ENCODE results near the gene CDK11A.
"Not testable (repeated sequence)": the region's sequence is repeated elsewhere in the genome, so short reads cannot be mapped to it uniquely, and the experiment has no call there.

Gene CDK11A

DNA sequence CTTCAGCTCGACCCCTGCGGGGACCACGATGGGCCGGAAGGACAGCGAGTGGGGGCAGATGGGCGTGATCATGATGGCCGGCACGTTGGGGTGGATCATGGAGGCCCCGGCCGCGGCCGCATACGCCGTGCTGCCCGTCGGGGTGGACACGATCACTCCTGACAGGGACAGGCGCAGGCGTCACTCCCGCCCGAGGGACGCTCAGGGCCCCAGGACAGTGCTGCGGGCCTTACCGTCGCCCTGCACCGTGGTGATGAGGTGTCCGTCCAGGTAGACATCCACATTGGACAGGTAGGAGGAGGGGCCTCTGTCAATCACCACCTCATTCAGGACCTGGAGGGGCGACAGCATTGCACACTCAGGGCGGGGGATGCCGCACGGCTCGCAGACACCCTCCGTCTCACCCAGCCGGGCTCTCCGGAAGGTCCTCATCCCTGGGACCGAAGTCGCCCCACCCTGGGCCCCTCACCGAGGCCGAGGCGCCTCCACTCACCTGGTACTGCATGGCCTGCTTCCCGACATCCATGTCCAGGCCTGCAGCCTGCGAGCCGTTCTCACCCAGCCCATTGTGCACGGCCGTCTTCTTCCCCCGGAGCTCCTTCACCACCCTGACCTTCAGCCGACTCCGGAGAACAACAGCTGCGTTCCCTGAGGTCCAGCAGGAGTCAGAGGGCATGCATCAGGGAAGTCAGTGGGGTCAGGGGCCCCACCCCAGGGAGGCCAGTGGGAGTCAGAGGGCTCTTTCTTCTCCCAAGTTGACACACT lies 30.1 kb upstream of the CDK11A start:
- DNase-seq, result no peak

DNA sequence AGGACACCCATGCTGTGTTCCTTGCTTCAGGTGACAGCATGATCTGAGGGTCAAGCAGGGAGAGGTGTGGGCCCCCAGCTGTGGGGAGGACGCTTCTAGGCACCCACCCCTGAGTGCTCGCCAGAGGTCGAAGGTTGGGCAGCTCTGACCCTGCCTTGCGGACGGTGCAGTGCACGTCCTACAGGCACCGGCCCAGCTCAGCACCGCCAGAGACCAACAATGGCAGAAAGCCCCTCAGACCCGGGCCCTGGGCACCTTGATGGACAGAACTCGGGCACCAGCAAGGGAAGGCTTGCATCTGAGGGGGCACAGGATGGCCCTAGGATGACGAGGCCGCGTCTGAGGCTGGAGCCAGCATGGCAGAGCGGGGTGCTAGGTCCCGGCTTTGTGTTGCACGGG lies 29.4 kb upstream of the CDK11A start:
- DNase-seq, result no peak

DNA sequence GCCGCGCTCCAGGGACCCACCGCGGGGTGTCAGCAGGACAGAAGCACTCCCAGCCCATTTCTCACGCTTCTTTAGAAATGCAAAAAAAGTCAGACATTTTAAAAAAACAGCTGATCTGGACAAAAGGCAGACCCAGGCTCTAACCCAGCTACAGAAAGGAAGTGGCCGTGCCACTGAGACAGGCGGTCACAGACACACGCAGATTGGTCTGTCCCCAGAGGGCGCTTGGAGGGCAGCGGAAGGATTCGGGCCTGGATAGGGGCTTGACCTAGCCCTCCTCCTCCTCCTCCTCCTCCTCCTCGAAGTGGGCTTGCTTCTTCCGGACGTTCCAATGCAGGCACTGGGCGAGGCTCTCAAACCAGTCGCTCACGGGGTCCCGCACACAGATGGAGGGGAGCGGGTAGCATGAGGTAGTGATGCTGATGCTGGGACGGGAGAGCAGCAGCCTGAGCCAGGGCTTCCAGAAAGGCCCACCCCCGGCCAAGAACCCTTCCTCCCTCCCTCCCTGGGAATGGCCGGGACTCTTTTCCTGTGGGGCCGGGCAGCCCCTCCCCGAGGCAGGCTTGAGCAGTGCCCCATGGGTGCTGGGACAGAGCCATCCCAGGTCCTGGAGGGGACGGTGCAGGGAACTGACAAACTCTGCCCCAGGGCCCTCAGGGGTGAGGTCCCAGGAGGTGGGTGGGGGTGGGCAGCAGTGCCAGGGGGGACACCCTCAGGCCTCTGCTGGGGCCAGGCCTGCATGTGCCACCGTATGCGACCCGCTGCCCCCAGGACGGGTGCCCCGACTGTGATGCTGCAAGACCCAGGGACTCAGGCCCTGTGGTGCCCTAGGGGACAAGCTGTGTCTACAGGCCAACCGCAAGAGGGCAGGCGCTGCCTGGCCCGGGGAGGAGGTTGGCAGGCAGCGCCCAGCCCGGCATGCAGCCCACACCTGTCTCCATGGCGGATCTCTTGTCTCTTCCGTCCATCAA lies 28.8 kb upstream of the CDK11A start:
- no peak for DNase-seq

DNA sequence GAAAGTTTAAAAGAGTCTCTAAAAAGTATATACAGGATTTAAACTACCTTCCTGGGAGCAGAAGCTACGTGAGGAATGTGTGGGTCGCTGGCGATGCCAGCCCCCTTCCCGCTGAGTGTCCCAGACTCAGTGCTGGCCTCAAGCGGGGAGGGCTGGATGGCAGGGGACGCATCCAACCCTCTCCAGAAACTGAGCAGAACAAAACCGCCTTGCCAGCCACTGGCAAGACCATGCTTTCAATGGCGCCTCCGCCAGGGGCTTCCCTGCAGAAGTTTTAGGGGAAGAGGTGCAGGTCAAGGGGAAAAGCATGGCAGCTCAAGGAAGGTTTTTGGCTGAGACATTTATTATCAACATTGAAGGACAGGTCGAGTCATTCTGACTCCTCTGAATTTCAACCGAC lies 28.0 kb upstream of the CDK11A start:
- DNase-seq, result no peak

DNA sequence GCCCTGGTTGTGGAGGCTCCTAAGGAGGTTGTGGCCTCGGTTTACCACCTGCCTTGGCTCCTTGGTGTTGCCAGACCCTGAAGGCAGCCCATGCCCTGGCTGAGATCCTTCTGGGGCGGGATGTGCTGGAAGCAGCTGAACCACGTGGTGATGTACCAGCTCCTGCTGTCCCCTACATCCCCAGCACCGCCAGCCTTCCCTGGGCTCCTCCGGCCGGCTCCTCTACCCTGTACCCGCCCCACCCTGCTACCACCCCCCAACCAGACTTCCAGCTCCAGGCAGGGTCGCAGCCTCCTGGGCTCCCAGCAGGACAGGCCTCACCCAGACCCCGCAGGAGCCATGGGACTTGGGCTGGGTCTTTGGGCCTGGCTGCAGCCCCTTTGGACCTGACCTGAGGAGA lies 25.8 kb upstream of the CDK11A start:
- not testable (repeated sequence) for DNase-seq

DNA sequence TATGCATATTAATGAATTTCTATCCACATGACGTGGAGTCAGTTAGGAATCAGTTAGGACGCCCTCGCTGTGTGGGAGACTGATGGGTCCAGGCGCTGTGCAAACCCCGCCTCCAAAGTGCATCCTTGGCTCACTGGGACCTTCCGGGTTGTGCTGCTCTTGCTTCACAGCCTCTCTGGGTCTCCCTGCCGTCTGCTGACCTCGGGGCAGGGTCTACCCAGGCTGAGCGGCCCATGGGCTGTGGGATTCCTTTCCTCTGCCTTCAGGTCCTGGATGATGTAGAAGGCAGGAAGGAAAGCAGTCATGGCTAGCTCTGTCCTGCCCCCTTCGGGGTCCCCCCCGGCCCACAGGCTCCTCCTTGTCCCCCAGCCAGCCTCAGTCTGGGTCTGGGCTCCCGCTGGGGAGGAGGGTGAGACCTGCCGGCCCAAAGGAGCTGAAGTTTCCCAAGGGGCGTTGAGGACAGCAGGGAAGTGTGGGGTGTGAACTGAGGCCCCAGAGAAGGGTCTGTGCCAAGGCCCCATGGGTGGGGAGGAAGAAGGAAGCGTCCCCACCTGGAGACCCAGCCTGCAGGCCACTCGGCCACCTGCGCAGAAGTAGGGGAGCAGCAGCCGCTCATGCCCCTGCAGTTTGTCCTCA lies 24.6 kb upstream of the CDK11A start:
- no peak for DNase-seq

DNA sequence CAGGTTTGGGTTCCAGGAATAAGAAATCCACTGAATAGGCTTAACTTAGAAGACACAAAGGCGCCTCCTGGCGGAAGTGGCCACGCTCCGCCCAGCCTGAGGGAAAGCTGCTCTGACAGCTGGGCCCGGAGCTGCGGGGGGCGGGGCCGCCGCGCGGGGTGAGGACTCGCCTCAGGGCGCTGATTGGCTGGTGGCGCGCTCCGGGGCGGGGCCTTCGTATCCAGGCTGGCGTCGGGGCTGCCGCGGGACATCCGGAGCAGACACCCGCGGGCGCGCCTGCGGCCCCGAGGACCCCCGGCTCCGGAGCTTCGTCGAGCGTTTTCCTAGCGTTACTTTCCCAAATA lies 22.4 kb upstream of the CDK11A start:
- not testable (repeated sequence) for DNase-seq

DNA sequence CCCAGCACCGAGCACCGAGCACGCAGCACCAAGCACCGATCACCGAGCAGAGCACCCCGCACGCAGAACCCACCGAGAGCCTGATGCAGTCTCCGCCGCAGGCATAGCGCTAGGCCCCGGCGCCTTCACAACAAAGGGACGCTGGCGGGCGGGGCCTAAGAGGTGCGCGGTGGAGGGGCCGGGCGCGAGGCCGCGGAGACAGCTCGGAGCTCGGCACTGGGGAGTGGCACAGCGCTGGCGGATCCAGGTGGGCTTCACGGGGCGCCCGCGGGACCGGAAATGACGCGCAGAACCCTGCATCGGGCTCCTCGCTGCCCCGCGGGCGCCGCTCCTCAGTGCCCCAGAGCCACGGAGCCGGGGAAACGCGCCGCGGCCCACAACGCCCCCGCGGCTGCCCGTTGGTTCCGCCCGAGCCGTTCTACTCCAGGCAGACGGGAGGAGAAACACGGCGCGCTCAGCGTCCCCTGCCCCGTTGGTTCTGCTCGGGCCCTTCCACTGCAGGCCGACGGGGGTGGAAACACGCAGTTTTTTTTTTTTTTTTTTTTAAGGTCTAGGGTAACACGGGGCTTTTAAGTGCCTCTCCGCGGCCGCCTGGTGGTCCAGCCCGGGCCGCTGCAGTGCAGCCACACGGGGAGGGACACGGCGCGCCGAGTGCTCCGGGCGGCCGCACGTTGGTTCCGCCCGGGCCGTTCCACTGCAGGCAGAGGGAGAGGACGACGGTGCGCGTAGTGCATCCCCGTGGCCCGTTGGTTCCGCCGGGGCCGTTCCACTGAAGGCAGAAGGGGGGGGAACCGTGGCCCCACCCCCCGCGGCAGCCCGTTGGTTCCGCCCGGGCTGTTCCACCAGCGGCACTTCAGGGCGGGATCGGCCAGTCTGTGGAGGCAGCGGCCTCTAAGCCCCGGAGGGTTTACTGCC lies 21.8 kb upstream of the CDK11A start:
- DNase-seq, result peak; percentile 78 to 89

DNA sequence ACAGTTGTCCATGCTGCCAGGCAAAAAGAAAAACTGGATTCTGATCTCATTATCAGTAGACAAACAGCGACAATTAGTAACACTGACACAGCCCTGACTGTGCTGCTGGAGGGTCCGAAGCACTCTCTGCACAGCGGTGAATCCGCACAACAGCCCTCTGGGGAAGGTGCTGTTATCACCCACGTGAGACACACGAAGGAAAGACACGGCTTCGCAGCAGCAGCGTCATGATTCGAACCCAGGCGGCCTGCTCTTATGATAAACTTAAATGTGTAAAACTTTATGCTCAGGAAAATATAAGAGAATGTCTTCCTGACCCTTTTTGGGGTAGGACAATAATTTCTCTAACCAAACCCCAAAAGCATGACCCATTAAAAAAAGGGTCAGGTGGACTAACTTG lies 18.4 kb upstream of the CDK11A start:
- not testable (repeated sequence) for DNase-seq

DNA sequence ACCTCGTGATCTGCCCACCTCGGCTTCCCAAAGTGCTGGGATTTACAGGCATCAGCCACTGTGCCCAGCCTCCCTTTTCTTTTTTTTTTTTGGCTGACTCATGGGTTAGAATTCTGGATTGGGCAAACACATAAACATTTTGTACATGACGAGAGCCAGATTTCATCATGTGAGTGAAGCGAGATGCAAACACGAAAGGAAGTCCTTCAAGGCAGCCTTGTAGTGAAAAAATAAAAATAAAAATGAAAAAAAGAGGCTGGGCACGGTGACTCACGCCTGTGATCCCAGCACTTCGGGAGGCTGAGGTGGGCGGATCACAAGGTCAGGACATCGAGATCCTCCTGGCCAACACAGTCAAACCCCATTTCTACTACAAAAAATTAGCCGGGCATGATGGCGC lies 16.9 kb upstream of the CDK11A start:
- not testable (repeated sequence) for DNase-seq

DNA sequence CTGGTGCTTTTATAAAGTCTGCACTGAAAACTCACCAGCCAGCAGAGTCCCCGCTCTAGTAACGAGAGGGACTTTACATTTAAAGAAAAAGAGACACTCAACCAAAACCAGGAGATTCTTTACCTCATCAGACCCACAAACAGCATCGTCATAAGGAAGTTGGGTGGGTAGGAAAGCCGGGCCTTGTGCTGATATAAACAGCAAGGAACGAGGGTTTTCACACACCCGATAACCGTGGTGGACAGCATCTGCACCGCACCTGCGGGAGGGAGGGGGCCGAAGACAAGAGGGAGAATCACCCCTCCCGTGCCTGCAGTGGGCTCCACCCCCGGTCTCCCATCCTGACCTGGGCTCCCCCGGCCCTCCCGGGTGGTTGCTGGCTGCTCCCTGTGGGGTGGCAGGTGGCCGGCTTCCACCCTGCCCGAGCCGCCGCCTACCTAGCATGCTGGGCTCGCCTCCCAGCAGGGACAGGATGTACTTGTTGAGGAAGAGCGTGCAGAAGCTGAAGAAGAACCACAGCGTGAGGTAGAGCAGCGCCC lies 14.7 kb upstream of the CDK11A start:
- not testable (repeated sequence) for DNase-seq

DNA sequence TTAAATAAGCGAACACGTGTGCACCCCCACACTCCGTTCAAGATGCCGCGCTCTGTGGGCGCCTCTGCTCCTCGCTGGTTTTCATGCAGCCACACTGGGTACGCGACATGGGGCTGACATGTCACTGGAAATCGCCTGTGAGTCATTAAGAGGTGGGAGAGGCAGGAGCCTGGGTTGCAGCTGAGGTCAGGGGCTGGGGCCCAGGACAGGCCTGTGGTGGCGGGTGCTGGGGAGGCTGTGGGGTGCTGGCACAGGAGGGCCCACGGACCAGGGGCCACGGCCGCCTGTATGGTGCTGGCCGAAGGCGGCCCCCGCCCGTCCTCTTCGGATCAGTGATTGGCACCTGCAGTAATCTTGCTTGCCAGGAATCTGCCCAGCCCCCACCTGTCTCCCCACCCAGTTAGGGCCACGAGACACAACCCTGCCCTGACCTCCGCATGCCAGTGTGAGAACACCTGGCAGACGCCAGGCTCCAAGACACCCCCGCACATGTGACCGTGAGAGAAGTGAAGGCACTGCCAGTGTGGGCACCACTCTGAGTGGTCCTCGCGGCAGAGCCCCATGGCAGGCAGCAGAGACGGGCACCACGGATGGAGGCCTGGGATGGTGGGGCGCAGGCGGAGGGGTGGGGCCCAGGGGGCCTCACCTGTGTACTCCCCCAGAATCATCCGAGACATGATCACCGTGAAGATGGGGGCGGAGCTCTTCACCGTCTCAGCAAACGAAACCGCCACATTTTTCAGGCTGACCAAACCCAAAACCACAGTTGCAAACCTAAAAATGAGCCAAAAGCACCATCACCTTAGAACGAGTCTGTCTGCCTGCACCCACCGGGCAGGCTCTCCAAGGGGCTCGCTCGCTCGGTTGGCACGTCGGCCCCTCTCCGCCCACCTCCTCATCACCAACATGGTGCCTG lies 13.8 kb upstream of the CDK11A start:
- DNase-seq, result not testable (repeated sequence)

DNA sequence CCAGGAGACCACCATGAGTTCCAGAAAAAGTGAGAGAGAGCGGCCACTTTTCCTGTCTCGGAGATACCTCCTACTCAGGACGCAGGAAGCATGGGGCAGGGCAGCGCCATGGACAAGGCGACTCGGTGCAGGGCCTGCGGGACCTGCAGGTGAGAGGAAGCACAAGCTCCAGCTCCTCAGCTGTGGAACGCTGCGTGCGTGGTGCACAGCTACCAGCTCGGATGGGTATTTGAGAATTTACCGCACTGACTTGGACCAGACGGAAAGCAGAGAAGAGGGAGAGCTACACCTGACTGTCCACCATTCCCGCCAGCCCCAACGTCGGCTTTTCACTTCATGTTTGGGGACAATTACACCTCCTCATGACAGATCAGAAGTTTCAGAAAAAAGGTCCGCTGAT lies 8.2 kb upstream of the CDK11A start:
- no peak for DNase-seq

DNA sequence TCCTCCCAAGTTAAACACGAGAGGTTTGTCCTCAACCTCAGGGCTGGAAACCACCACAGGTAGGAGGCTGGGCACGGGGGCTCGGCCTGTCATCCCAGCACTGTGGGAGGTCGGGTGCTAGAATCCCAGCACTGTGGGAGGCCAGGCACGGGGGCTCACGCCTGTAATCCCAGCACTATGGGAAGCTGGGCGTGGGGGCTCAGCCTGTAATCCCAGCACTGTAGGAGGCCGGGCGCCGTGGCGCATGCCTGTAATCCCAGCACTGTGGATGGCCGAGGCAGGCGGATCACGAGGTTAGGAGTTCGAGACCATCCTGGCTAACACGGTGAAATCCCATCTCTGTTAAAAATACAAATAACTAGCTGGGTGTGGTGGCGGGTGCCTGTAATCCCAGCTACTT lies 6.7 kb upstream of the CDK11A start:
- no peak for DNase-seq

DNA sequence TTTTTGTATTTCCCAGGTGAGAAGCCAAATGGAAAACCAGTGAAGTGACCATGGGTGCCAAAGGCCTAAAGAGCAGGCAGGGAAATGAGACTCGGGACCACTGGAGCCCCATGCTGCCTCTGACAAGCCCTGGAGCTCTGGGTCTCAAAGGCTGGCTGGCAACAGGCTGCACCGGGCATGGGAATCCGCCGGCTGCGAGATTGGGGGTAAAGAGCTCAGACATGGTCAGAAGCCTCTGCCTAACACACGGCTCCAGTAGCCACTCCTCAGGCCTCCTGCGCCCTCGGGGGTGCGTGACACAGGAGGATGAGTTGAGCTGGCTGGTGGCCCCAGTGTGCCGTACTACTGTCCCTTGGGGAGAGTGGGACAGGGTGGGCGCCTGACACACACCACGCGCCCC lies 6.1 kb upstream of the CDK11A start:
- DNase-seq, result not testable (repeated sequence)

DNA sequence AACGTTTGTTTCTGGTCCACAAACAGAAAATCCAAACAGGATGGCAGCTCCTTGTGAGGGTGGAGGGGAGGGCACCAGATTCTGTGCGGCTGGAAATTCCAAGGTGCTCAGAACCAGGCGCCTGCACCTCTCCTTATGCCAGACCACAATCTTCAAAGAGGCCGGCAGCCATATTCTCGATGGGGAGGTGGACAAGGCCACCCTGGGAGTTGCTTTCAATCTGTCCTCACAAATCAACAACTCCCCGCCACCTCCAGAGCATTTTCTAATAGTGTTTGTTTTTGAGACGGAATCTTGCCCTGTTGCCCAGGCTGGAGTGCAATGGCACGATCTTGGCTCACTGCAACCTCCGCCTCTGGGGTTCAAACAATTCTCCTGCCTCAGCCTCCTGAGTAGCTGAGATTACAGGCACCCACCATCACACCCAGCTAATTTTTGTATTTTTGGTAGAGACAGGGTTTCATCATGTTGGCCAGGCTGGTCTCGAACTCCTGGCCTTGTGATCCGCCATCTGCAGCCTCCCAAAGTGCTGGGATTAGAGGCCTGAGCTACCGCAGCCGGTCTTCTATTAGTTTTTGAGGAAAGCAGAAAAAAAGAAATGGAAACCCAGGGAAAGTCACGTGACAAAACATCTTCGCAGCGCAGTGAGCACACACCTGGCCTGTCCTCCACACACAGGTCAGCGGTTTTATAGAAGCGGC lies 5.1 kb upstream of the CDK11A start:
- DNase-seq, result not testable (repeated sequence)

DNA sequence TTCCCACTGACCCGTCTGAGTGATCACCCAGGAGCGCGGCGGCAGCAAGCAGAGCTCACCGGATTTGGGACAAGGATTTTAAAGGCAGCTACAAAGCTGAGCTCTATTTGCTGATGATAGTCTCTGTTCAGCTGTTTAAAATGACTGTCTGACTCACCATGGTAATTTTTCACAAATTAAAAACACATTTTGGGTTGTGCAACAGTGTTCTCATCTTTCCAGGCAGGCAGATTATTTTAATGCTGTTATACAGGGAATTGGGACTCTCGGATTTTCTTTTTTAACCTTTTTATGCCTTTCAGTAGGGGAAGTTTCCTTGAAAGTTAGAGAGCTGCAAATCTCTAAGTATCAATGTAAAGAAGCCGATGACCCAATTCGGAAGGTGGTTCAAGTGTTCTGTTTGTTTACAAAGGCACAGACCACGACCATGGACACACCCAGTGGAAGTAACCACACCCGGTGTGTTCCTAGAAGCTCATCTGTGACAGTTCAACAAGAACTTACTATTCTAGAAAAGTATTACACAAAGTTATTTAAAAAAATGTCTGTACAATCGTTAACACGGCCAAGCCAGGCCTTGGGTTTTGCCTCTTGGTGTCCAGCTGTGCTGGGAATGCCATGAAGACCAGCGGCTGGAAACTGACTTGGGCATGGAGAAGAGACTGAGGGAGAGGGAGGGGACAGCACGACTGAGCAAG lies 4.3 kb upstream of the CDK11A start:
- DNase-seq, result peak in 1 of 2 donors; percentile 56

DNA sequence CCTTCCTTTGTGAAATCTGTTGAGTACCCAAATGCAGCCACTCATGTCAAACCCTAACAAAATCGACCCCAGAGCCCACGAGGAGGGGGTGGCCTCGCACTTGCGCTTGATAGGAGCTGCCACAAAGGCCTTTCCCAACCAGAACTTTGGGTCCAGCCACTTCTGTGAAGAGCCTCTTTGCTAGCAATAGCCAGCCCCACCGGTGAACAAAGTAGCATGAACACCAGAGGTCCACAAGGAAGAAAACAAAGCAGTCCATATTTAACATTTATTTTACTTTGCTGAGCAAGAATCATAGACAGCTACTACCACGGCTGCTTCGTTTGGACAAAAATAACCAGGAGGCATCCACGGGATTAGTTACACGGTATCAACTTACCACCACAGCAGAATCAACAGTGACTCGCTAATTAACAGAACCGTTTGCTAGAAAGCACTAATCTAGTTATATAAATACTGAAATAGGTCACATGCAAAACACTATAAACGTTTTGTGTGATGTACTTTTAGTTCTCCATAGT lies 3.0 kb upstream of the CDK11A start:
- DNase-seq, result not testable (repeated sequence)

DNA sequence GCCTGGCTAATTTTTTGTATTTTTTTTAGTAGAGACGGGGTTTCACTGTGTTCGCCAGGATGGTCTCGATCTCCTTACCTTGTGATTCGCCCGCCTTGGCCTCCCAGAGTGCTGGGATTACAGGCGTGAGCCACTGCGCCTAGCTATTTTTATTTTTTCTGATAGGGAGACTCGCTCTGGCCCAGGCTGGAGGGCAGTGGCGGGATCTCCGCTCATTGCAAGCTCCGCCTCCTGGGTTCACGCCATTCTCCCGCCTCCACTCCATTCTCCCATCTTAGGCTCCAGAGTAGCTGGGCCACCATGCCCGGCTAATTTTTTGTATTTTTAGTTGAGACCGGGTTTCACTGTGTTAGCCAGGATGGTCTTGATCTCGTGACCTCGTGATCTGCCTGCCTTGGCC lies 1.9 kb upstream of the CDK11A start:
- not testable (repeated sequence) for DNase-seq

Data from CD4-positive, alpha-beta T cell treated with Interleukin-1 beta for 1 hour (primary cell).